Fibroblast of the aortic adventitia (primary cell): Measurements from ENCODE around the gene GRIA4. TPM values are rescaled to one million over a fixed set of nuclear protein-coding genes. Genes with fewer than 3 reads are reported as not detected.

Source experiments
- DNase-seq: peaks from one replicate; pipeline ENCODE4 v3.0.0-alpha.2; 2010; ENCODE audit warnings: low read depth
- H3K4me3 ChIP-seq: 2 replicates; pipeline ENCODE4 v1.5.1; 2011; ENCODE audit warnings: low read depth, mild to moderate bottlenecking, control low read depth, low read length, moderate library complexity
- CTCF ChIP-seq: IDR thresholded peaks from 2 replicates; pipeline ENCODE4 v1.5.1; 2011; ENCODE audit warnings: mild to moderate bottlenecking, low read length, control low read depth, inconsistent platforms; ENCODE audit not compliant: insufficient read depth
- total RNA-seq: library from RNA; depleted of rRNA; stranded (reverse); fragments of >200 nt; gene quantifications from 2 replicates; pipeline ENCODE4 v1.2.3, GENCODE V29; 2012; ENCODE audit warnings: low replicate concordance

The GRIA4 gene
- total RNA-seq, 1 donor: under 0.01 TPM

- no peak for TF ChIP-seq CTCF
- no peak overlapping the region for H3K4me3 ChIP-seq
These were observed 38.9 kb downstream of the GRIA4 start for GRCh38 chr11:105648762-105649161.

GRCh38 chr11:105665281-105665680 is 55.4 kb downstream of the GRIA4 start:
- TF ChIP-seq CTCF: no peak
- no peak overlapping the region for H3K4me3 ChIP-seq
- DNase-seq: no peak

More at GRCh38 chr11:105648762-105649161, 38.9 kb downstream of the GRIA4 start:
- DNase-seq: no peak

- no peak for TF ChIP-seq CTCF
- H3K4me3 ChIP-seq: no peak overlapping the region
- DNase-seq: no peak
These were observed 57.6 kb downstream of the GRIA4 start for GRCh38 chr11:105667441-105667840.

- no peak for DNase-seq
- H3K4me3 ChIP-seq: no peak overlapping the region
- TF ChIP-seq CTCF: no peak
These were observed 60.9 kb downstream of the GRIA4 start for GRCh38 chr11:105670811-105671210.

GRCh38 chr11:105673089-105673488 is 63.2 kb downstream of the GRIA4 start:
- no peak for TF ChIP-seq CTCF
- no peak overlapping the region for H3K4me3 ChIP-seq
- DNase-seq: peak; percentile 56

- TF ChIP-seq CTCF: no peak
- H3K4me3 ChIP-seq: no peak overlapping the region
- no peak for DNase-seq
These were observed 79.8 kb downstream of the GRIA4 start for GRCh38 chr11:105689631-105690030.

- H3K4me3 ChIP-seq: no peak overlapping the region
- TF ChIP-seq CTCF: no peak
- DNase-seq: no peak
These were observed 80.6 kb downstream of the GRIA4 start for GRCh38 chr11:105690467-105690866.
